ENCODE results near the gene CEACAM6.

- TF ChIP-seq CTCF (IDR thresholded peaks at IDR 0.05) (no peak), POLR2A (IDR thresholded peaks at IDR 0.05) (no peak)
Observed at GRCh38 chr19:41707871-41708371, 47.4 kb upstream of the CEACAM6 start.
